GM20431 (cell line): Measurements from ENCODE around the gene SDCCAG8.

ENCODE experiments used
- in situ Hi-C: fragments of 300-500 bp; cut with MseI, MboI; formaldehyde crosslinking; loops from one replicate; pipeline ENCODE4 v1.15.0; 2020; ENCODE audit warnings: low sequenced_read_pairs; ENCODE audit not compliant: unreplicated experiment

Gene SDCCAG8

GRCh38 chr1:243320224-243320623 lies 64.4 kb downstream of the SDCCAG8 start:
- in situ Hi-C loops: no loop called here

- in situ Hi-C loops: no loop called here
Observed at GRCh38 chr1:243322326-243322725, 66.5 kb downstream of the SDCCAG8 start.

DNA sequence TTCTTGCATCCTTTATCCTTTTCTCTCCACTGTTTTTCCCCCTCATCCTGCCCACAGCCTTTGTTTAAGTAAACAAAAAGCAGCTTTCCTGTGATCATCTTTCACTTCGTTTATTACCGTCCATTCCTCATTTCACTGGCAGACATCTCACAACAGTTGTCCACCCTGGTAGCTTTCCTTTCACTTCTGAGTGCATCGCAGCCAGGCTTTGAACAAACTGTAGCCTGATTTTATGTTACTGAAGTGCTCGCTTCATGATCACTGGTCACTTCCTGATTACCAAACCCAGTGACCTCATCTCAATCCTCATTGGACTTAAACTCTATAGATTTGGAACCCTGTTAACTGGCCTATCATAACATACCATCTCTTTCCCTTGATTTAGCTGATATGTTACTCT lies 67.7 kb downstream of the SDCCAG8 start:
- in situ Hi-C loops: no loop called here

GRCh38 chr1:243325305-243325890 lies 69.6 kb downstream of the SDCCAG8 start:
- in situ Hi-C loops: loop anchor here (25.0 kb wide), 2 partner anchors 412 to 962 kb away; no protein-coding TSS in a partner anchor

GRCh38 chr1:243332440-243332839 lies 76.6 kb downstream of the SDCCAG8 start:
- in situ Hi-C loops: loop anchor here (25.0 kb wide), 2 partner anchors 405 to 955 kb away; no protein-coding TSS in a partner anchor

GRCh38 chr1:243335292-243335691 lies 79.5 kb downstream of the SDCCAG8 start:
- in situ Hi-C loops: loop anchor here (25.0 kb wide), 2 partner anchors 402 to 952 kb away; no protein-coding TSS in a partner anchor

DNA sequence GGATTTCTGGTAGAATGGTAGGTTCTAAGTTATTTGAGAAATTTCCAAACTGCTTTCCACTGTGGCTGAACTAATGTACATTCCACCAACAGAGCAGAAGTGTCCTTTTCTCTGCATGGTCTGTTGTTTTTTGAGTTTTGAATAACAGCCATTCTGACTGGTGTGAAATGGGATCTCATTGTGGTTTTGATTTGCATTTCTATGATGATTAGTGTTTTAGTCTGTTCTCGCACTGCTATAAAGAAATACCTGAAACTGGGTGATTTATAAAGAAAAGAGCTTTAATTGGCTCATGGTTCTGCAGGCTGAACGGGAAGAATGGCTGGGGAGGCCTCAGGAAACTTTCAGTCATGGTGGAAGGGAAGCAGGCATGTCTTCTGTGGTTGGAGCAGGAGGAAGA lies 80.3 kb downstream of the SDCCAG8 start:
- in situ Hi-C loops: loop anchor here (25.0 kb wide), 2 partner anchors 401 to 951 kb away; no protein-coding TSS in a partner anchor

GRCh38 chr1:243338848-243339247 lies 83.0 kb downstream of the SDCCAG8 start:
- in situ Hi-C loops: loop anchor here (25.0 kb wide), 2 partner anchors 398 to 948 kb away; no protein-coding TSS in a partner anchor

GRCh38 chr1:243341074-243341473 lies 85.2 kb downstream of the SDCCAG8 start:
- in situ Hi-C loops: loop anchor here (25.0 kb wide), 2 partner anchors 396 to 946 kb away; no protein-coding TSS in a partner anchor

DNA sequence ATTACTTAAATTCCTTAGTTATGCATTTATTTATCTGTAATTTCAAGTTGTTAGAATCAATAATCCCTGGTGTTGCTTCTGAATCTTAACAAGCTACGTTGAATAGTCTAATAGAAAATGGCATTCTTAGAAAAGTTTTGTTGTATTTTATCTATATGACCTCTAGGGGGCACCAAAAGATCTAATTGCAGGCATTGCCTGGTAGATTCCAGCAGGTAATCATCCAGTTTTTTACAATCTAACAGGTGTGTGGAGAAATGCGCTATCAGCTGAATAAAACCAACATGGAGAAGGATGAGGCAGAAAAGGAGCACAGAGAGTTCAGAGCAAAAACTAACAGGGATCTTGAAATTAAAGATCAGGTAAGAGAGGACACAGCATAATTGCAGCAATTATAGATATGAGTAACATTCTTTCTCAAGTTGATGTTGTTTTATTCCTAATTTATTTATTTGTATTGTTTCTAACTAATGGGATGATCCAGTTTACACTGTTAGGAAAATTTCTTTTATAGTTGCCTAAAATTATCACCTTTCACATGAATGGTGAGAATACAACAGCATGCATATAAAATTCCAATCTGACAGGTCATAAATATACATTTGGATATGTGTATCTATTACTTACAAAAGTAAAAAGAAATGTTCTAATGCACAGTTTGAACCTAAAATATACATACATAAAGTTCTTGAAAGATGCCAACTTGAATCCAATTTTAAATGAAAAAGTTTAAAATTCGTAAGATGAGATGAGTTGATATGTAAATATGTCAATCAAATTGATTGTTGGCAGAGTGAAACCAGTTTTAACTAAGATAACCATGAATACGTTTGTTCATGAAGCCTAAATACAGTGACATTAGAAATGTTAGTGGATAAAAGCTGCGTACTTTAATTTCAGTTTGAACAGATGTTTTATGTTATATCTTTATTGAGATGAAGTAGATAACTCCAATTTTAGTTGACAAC lies 88.4 kb downstream of the SDCCAG8 start:
- in situ Hi-C loops: loop anchor here (25.0 kb wide), 2 partner anchors 393 to 943 kb away; no protein-coding TSS in a partner anchor

DNA sequence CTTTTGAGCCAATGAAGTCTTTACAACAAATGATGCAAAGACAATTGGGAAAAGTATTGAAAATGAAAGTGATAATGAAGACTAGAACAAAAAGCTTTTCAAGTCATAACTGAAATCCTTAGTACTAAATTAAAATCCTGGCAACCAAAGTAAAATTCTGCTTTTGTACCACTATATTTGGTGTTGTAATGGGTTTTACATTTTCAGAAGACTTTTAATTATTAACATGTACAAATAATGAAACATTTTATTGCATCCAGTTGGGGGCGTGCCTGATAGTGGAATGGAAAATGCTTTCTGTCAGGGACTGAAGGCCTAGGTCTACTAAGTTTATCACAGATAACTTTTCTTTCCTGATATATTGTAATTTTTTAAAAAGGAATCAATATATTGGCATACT lies 89.4 kb downstream of the SDCCAG8 start:
- in situ Hi-C loops: loop anchor here (25.0 kb wide), 2 partner anchors 392 to 942 kb away; no protein-coding TSS in a partner anchor

DNA sequence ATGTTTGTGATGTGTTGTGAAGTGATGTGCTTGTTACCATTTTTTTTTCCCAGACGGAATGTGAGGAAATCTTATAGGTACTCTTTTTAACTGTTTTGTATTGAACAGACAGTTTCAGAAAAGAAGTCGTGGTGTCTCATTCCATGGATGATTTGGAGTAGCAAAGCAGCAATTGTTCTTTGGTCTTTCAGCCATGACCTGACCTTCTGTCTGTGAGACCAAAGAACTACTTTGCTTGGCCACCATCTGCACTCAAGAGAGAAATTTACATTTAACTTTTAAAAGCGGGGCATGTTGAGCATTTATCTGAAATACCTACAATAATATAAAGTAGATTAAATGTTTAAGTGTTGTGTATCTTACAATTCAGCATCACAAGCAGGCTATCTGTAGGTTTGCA lies 90.2 kb downstream of the SDCCAG8 start:
- in situ Hi-C loops: loop anchor here (25.0 kb wide), 2 partner anchors 391 to 941 kb away; no protein-coding TSS in a partner anchor

- in situ Hi-C loops: loop anchor here (25.0 kb wide), 2 partner anchors 391 to 941 kb away; no protein-coding TSS in a partner anchor
Observed at GRCh38 chr1:243346468-243346867, 90.6 kb downstream of the SDCCAG8 start.

DNA sequence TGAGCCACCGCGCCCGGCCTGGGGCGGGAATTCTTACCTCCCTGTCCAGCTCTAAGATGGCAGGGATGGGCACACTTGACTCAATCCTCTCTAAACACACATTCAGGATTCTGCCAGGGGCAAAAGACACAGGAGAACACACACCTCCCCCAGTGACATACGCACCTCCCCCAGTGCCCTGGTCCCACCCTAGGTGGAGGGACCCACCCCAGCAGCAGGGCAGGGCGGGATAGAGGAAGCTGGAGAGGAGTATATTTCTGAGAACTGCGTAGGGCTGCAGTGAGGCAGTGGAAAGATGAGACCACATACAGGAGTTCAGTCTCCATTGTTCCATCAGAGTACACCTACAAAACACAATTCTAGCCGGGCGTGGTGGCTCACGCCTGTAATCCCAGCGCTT lies 92.5 kb downstream of the SDCCAG8 start:
- in situ Hi-C loops: loop anchor here (25.0 kb wide), 2 partner anchors 389 to 939 kb away; no protein-coding TSS in a partner anchor

- in situ Hi-C loops: loop anchor here (25.0 kb wide), 2 partner anchors 388 to 938 kb away; no protein-coding TSS in a partner anchor
Observed at GRCh38 chr1:243349128-243349527, 93.3 kb downstream of the SDCCAG8 start.

DNA sequence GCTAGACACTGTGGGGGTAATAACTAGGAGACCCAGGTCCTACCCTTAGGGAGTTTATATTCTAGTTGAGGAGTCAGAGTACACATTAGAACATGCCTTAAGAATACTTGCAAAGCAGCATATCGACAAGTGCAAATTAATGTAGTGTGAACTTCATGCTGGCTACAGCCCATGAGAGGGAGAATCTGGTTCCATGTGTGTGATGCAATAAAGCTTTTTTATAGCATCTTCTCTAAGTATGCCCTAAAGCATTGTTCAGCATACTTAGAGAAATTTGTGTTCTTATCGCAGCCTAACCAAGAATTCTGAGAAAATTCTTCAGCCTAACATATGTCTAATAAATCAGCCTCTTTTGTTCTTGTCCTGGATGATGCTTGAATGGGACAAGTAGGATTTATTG lies 95.5 kb downstream of the SDCCAG8 start:
- in situ Hi-C loops: no loop called here

DNA sequence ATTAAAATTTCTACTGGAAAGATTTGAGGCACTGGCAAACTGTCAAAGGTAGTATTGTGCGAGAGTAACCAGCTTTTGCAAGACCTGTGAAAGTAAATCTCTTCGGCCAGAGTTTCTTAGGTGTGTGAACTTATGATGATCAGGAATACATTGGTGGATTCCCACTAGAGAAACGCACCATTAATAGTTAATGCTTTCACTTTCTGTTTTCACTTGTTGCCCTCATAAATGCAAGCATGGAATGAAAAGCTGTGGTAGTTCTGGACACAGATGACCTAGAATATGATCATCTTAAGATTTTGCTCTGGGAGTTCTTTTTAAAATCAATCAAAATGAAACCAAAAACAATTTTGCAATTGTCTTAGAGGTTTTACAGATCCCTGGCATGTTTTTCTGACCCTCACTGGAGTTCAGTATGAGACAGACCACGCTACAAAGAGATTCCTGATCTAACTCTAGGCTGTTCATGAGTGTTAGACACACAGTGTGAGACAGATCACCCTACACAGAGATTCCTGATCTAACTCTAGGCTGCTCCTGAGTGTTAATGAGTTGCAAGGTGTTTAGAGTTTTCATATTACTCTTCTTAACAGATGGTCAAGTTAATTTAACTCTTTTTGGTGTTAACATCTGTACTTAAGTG lies 98.8 kb downstream of the SDCCAG8 start:
- in situ Hi-C loops: no loop called here

DNA sequence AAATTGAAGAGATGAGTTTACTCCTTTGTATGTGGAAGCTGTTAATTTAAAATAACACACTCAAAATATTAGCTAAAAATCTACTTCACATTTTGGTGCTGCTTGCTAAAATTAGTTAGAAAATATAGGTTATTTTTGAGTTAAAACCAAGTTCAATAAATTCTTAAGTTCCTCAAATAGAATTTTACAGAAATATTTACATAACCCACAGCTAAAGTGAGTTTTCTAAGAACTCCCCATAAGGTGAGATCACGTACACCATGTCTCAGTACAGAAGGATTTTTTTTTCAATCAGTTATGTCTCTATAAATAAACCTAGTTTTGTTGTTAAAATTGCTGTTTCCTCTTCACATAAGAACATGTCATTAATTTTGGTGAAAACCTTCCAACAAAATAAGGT lies 108.0 kb downstream of the SDCCAG8 start:
- in situ Hi-C loops: no loop called here

DNA sequence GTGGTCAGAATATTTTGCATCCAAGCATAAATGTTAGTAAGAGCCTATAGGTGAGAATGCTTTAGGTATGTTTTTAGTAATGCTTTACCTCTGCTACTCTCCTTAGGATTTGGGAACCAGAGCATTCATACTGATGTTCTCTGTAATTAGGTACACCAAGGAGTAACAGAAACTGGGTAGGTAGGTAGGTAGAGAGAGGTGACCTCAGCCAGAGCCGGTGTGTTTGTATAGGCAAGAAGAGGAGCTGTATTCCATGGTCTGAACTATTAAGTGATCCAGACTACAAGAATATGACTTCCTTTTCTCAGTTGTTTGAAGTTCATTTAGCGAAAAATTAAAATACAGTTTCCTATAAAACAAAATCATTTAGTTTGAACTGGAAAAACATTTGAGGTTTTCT lies 108.5 kb downstream of the SDCCAG8 start:
- in situ Hi-C loops: no loop called here

DNA sequence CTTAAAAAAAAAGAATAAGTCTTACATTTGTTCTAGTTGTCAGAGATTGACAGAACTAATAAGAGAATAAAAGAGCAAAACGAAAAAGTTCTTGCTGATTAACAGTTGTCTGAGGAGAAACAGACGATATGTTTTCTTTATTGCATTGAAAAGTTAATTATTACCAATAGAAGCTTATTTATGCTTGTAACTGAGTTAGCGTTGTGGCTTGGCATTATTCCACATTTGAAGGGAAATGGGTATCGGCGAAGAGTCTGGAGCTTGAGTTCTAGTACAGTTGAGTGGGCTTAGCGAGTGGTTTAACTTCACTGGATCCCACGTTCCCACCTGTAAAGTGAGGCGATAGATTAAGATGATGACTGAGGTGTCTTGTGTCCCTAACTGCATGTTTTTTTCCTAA lies 109.0 kb downstream of the SDCCAG8 start:
- in situ Hi-C loops: no loop called here
